GM18907 (cell line): ENCODE measurements around the gene TEX2.
"Not testable (repeated sequence)": the region's sequence is repeated elsewhere in the genome, so short reads cannot be mapped to it uniquely, and the experiment has no call there.

Experiments
- ATAC-seq: cut with Tn5 transposase; IDR thresholded peaks from one replicate; pipeline ENCODE4 v1.9.1; 2021; ENCODE audit warnings: mild to moderate bottlenecking, moderate library complexity; ENCODE audit not compliant: unreplicated experiment

The TEX2 gene

DNA sequence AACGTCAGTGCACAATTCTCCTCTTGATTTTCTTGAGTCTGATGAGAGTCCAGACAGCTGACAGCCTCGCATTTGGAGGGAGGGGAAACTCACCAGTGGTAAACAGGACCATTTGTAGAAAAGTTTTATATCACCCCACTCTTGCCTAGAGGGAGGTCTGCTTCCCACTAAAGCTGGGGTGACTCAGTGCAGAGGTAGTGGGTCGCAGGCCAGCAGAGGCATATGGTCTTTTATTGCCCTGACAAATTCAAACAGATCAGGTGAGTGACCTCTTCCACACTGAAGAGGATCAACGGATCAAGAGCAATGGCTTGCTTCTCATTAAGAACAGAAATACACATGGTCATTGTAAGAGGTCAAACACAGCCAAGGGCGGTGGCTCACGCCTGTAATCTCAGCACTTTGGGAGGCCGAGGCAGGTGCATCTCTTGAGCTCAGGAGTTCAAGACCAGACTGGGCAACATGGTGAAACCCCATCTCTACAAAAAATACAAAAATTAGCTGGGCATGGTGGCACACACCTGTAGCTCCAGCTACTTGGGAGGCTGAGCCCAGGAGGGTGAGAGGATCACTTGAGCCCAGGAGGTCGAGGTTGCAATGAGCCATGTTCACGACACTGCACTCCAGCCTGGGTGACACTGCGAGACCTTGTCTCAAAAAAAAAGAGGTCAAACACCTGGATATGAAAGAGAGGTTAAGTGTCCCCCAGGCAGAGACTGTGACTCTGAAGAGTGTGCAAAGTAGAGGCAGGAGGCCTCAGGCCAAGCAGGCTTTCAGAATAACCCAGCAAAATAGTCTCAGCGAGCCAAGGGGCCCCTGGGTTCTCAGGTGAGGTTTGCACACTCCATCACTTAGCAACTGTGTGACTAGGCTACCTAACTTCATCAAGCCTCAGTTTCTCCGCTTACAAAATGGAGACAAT lies 76.6 kb downstream of the TEX2 start:
- no peak for ATAC-seq

DNA sequence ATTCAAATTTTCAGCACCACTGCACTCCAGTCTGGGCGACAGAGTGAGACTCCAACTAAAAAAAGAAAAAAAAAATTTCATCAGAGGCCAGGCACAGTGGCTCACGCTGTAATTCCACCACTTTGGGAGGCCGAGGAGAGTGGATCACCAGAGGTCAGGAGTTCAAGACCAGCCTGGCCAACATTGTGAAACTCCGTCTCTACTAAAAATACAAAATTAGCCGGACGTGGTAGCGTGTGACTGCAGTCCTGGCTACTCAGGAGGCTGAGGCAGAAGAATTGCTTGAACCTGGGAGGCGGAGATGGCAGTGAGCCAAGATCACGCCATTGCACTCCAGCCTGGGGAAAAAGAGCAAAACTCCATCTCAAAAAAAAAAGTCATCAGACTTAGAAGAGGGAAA lies 77.5 kb downstream of the TEX2 start:
- ATAC-seq, result not testable (repeated sequence)

DNA sequence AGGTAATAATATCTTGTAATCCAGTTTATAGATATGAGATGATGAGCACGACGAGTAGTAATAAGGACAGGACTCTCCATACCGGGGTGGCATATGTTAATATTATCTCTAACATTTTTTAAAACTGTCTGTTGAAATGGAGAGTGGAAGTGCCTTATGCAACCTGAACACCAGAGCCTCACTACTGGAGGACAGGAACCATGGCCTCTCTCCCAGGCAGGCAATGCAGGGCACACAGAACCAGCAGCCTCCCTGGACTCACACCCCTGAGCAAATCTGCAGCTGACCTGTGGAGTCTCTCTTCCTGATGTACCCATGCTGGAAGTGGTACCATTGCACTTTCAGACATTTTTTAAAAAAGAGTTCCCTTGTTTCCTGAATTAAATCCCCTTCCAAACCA lies 78.0 kb downstream of the TEX2 start:
- ATAC-seq, result no peak

DNA sequence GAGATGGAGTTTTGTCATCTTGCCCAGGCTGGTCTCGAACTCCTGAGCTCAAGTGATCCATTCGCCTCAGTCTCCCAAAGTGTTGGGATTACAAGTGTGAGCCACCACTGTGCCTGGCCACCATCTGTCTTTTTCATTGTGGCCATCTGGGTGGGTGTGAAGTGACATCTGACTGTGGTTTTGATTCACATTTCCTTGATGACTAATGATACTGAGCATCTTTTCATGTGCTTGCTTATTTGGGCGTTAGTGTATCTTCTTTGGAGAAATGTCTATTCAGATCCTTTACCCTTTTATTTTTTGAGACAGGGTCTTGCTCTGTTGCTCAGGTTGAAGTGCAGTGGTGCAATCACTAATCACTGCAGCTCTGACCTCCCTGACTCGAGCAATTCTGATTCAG lies 79.2 kb downstream of the TEX2 start:
- ATAC-seq, result no peak

DNA sequence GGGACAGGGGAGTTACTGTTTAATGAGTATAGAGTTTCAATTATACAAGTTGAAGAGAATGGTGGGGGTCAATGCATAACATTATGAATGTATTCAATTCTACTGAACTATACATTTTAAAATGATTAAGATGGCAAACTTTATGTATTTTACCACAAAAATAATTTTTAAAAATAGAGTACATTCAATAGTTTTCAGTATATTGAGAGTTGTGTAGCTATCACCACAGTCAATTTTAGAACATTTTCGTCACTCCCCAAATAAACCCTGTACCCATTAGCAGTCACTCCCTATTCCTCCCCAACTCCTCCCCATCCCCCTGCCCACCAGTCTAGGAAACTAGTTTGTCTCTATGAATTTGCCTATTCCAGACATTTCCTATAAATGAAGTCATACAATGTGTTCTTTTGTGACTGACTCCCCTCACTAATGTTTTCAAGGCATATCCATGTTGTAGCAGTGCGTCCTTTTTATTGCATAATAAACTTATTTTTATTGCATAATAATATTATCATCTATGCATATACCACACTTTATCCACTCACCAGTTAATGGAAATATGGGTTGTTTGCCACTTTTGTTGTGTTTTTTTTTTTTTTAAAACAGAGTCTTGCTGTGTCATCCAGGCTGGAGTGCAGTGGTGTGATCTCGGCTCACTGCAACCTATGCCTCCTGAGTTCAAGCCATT lies 80.6 kb downstream of the TEX2 start:
- no peak for ATAC-seq

- no peak for ATAC-seq
Measured at GRCh38 chr17:64180089-64181073, 82.7 kb downstream of the TEX2 start.

DNA sequence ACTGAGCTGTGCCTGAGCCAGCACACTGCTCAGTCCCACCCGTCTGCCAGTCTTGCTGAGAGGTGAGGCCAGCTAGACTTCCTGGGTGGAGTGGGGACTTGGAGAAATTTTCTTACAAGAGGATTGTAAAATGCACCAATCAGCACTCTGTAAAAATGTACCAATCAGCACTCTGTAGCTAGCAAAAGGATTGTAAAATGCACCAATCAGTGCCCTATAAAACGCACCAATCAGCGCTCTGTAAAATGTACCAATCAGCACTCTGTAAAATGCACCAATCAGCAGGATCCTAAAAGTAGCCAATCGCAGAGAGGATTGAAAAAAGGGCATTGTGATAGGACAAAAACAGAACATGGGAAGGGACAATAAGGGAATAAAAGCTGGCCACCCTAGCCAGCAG lies 84.0 kb downstream of the TEX2 start:
- ATAC-seq, result not testable (repeated sequence)

GRCh38 chr17:64178011-64178825 lies 84.8 kb downstream of the TEX2 start:
- ATAC-seq, result no peak

- ATAC-seq, result no peak
Measured at GRCh38 chr17:64177311-64178010, 85.6 kb downstream of the TEX2 start.

- ATAC-seq, result no peak
Measured at GRCh38 chr17:64176556-64176955, 86.5 kb downstream of the TEX2 start.

DNA sequence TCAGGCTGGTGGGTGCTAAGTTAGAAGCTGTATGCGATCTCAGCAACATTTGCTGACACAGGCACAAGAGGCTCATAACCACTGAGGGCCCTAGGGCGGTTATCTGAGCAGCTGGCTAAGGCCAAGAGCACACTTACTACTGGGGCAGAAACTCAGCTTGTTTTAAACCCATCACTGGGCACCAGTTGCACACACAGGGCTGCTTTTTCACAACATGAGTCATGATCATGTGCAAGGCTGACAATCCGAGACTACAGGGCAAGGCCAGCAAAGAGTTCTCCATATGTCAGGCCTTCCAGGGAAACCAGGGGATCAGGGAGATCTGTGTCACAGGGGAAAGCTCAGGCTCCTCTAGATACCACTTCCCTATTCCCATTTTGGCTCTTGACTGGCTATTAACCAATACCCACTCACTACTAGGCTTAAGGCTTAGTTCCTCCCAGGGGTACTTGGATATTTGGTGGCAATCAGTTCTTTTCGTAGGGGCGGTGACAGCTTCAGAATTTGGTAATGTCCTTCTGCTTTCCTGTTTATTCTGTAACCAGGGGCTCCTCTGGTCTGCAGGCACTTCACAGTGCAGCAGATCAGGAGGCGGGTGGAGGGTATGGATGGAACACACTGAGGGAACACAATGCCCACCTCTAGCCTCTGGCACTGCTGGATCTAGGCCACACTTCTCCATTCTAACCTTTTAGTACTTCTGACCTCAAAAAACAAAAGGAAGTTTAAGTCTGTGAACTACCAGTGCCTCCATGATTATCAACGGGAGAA lies 88.2 kb downstream of the TEX2 start:
- no peak for ATAC-seq

GRCh38 chr17:64173646-64174045 lies 89.4 kb downstream of the TEX2 start:
- ATAC-seq, result no peak

DNA sequence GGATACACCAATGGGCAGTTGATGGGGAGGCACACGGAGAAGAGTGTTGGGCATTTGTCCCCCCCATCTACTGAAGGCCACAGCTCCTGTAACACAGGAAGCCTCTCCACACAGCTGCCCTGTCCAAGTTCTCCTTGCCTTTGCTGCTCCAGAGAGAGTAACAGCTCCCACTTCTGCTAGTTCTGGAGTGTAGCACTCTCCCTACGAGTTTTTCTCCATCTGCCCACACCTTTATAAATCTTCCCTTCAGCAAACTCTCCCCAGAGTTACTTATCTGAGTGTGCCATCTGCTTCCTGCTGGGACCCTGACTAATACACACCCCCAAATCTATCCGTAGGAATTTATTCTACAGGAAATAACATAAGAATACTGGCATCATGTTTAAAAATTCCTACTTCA lies 90.5 kb downstream of the TEX2 start:
- no peak for ATAC-seq

DNA sequence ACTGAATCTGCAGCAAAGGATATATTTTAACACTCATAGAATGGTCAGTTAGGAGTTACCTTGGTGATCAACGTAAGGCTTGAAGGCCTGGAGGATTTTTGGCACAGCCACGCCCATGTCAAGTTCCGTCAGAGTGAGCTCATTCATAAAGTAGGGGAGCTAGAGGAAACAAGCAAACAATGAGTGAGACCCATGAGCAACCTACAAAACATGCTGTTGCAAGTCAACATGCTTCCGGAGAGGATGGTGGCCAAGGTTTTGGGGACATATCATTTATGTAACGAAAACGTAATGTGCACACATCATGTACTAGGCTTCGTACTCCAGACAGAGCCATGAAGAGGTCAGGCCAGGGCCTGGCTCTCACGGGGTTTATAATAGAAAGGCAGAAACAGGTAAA lies 92.0 kb downstream of the TEX2 start:
- ATAC-seq, result no peak

DNA sequence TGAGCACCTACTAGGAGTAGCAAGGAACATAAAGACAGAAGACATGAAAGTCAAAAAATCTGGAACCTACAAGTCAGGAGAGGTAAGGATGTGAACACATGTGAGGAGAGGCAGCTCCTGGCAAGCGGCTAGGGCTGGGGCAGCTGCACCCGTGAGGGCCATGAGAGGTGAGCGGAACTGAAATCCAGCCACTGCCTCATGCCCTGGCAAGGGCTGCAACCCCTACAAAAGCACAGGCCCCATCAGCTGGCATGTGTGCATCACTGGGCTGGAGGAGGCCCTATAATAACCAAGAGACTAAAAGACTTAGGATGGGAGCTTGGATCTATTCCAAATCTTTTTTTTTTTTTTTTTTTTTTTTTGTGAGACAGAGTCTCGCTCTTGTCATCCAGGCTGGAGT lies 92.8 kb downstream of the TEX2 start:
- no peak for ATAC-seq

GRCh38 chr17:64167666-64168065 lies 95.4 kb downstream of the TEX2 start:
- ATAC-seq, result not testable (repeated sequence)

- no peak for ATAC-seq
Measured at GRCh38 chr17:64166876-64167275, 96.2 kb downstream of the TEX2 start.

DNA sequence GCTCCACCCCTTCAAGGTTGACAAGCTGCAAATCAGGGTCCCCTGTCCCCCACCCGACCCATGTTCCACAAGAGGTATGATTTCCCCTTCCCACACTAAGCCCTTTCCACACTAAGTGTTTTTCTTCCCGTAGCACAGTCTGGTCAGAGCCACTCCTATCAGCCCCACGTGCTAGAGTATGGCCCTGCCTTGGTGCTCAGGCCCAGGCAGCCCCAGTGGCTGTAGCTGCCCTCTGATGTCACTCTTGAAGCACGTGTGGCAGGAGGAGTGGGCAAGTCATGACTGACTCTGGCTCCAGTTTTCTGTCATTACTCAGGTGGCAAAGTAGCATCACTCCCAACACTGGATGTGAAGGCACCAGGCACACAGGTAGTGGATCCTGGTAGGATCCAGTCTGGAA lies 97.7 kb downstream of the TEX2 start:
- ATAC-seq, result no peak
